NCI-H2196 treated with DMSO at 0.1 percent for 48 hours (cell line): ENCODE data around the gene SESTD1.
"Not testable (repeated sequence)": the region's sequence is repeated elsewhere in the genome, so short reads cannot be mapped to it uniquely, and the experiment has no call there.

Source experiments
- DNase-seq: peaks from one replicate; lab custom pipeline; 2025; ENCODE audit not compliant: unreplicated experiment; lab: John Stamatoyannopoulos, UW

The SESTD1 gene

GRCh38 chr2:179239838-179240237 is 24.8 kb downstream of the SESTD1 start:
- no peak for DNase-seq

- DNase-seq: no peak
Measured at GRCh38 chr2:179239195-179239594, 25.4 kb downstream of the SESTD1 start.

- DNase-seq: no peak
Measured at GRCh38 chr2:179238027-179238426, 26.6 kb downstream of the SESTD1 start.

- no peak for DNase-seq
Measured at GRCh38 chr2:179237209-179237946, 27.3 kb downstream of the SESTD1 start.

- no peak for DNase-seq
Measured at GRCh38 chr2:179235463-179236108, 29.0 kb downstream of the SESTD1 start.

GRCh38 chr2:179234658-179235240 is 29.9 kb downstream of the SESTD1 start:
- DNase-seq: no peak

- no peak for DNase-seq
Measured at GRCh38 chr2:179233626-179234430, 30.8 kb downstream of the SESTD1 start.

GRCh38 chr2:179233083-179233490 is 31.5 kb downstream of the SESTD1 start:
- DNase-seq: no peak

- no peak for DNase-seq
Measured at GRCh38 chr2:179226961-179227259, 37.7 kb downstream of the SESTD1 start.

GRCh38 chr2:179226203-179226960 is 38.2 kb downstream of the SESTD1 start:
- DNase-seq: peak; percentile 51

- no peak for DNase-seq
Measured at GRCh38 chr2:179224361-179224760, 40.3 kb downstream of the SESTD1 start.

- DNase-seq: no peak
Measured at GRCh38 chr2:179222076-179222475, 42.6 kb downstream of the SESTD1 start.

GRCh38 chr2:179218848-179219594 is 45.6 kb downstream of the SESTD1 start:
- peak; percentile 42 for DNase-seq

GRCh38 chr2:179214671-179215070 is 50.0 kb downstream of the SESTD1 start:
- not testable (repeated sequence) for DNase-seq

GRCh38 chr2:179211355-179211754 is 53.3 kb downstream of the SESTD1 start:
- DNase-seq: no peak

GRCh38 chr2:179208277-179208676 is 56.4 kb downstream of the SESTD1 start:
- DNase-seq: not testable (repeated sequence)

- no peak for DNase-seq
Measured at GRCh38 chr2:179207047-179207446, 57.6 kb downstream of the SESTD1 start.

- DNase-seq: no peak
Measured at GRCh38 chr2:179201869-179202268, 62.8 kb downstream of the SESTD1 start.

GRCh38 chr2:179195926-179196590 is 68.6 kb downstream of the SESTD1 start:
- not testable (repeated sequence) for DNase-seq

- DNase-seq: no peak
Measured at GRCh38 chr2:179195141-179195540, 69.5 kb downstream of the SESTD1 start.
